Kidney epithelial cell (primary cell): Measurements from ENCODE around the gene ROCK2. TPM values are rescaled to one million over a fixed set of nuclear protein-coding genes. Genes with fewer than 3 reads are reported as not detected.

Source experiments
- DNase-seq: peaks from one replicate; pipeline ENCODE4 v3.0.0-alpha.2; 2010; ENCODE audit warnings: low read depth
- H3K27me3 ChIP-seq: 2 replicates; pipeline ENCODE4 v1.6.0; 2011; ENCODE audit warnings: low read length; ENCODE audit not compliant: control insufficient read depth, insufficient read depth
- H3K36me3 ChIP-seq: 2 replicates; pipeline ENCODE4 v1.5.1; 2011; ENCODE audit warnings: low read length; ENCODE audit not compliant: control insufficient read depth, insufficient read depth
- H3K4me3 ChIP-seq: 2 replicates; pipeline ENCODE4 v1.5.1; 2011; ENCODE audit warnings: low read depth, mild to moderate bottlenecking, control low read depth, low read length
- CTCF ChIP-seq: IDR thresholded peaks from 2 replicates; pipeline ENCODE4 v1.5.1; 2011; ENCODE audit warnings: mild to moderate bottlenecking, moderate library complexity, low read length, control low read depth, inconsistent platforms; ENCODE audit not compliant: insufficient read depth, poor library complexity, severe bottlenecking
- total RNA-seq: library from RNA; depleted of rRNA; stranded (reverse); fragments of >200 nt; gene quantifications from 2 replicates; pipeline ENCODE4 v1.2.3, GENCODE V29; 2015

ROCK2 gene
- total RNA-seq, 1 donor from 2014 or later: 26.4 TPM

- DNase-seq: no peak
- Histone ChIP-seq H3K27me3 (no peaks in the 10 kb centered on the region), H3K36me3 (no peaks in the 10 kb centered on the region), H3K4me3 (no peak overlapping the region)
- no peak for TF ChIP-seq CTCF
Measured at GRCh38 chr2:11389052-11389420, 44.6 kb upstream of the ROCK2 start.

- Histone ChIP-seq H3K27me3 (no peaks in the 10 kb centered on the region), H3K4me3 (no peak overlapping the region), H3K36me3 (no peaks in the 10 kb centered on the region)
- DNase-seq: no peak
- no peak for TF ChIP-seq CTCF
Measured at GRCh38 chr2:11388262-11389051, 44.0 kb upstream of the ROCK2 start.

- no peaks in the 10 kb centered on the region for H3K36me3 ChIP-seq
- no peak for DNase-seq
- no peak overlapping the region for H3K4me3 ChIP-seq
- H3K27me3 ChIP-seq: no peaks in the 10 kb centered on the region
- TF ChIP-seq CTCF: no peak
Measured at GRCh38 chr2:11387843-11388242, 43.4 kb upstream of the ROCK2 start.

GRCh38 chr2:11387100-11387390 lies 42.6 kb upstream of the ROCK2 start:
- Histone ChIP-seq H3K27me3 (no peaks in the 10 kb centered on the region), H3K4me3 (no peak overlapping the region), H3K36me3 (no peaks in the 10 kb centered on the region)
- no peak for TF ChIP-seq CTCF
- DNase-seq: no peak

- H3K36me3 ChIP-seq: no peaks in the 10 kb centered on the region
- no peaks in the 10 kb centered on the region for H3K27me3 ChIP-seq
- no peak for DNase-seq
- no peak for TF ChIP-seq CTCF
- no peak overlapping the region for H3K4me3 ChIP-seq
Measured at GRCh38 chr2:11385847-11386246, 41.4 kb upstream of the ROCK2 start.

GRCh38 chr2:11385216-11385615 lies 40.8 kb upstream of the ROCK2 start:
- no peak for TF ChIP-seq CTCF
- no peak for DNase-seq
- Histone ChIP-seq H3K36me3 (no peaks in the 10 kb centered on the region), H3K4me3 (no peak overlapping the region), H3K27me3 (no peaks in the 10 kb centered on the region)
